CD14-positive monocyte (primary cell): ENCODE measurements around the gene ZNF518B. TPM values are rescaled to one million over a fixed set of nuclear protein-coding genes. Genes with fewer than 3 reads are reported as not detected.

Experiments used
- DNase-seq, 3 donors: peaks; one replicate each; pipeline ENCODE4 v3.0.0-alpha.2; 2011 to 2022
- H2AFZ ChIP-seq: 2 replicates; pipeline ENCODE4 v1.6.0; 2012; ENCODE audit warnings: mild to moderate bottlenecking, low read depth, low read length, inconsistent platforms; ENCODE audit not compliant: insufficient read depth, poor library complexity, severe bottlenecking
- H3K27ac ChIP-seq, 2 donors: 1 replicate in 1 of 2; 2 replicates in 1 of 2; pipeline ENCODE4 v1.5.1; 2012 to 2013; ENCODE audit warnings: low read length in 2 of 2, control low read depth in 1 of 2, inconsistent platforms in 1 of 2, low read depth in 1 of 2, mild to moderate bottlenecking in 1 of 2
- H3K27me3 ChIP-seq, 2 donors: one replicate each; pipeline versions ENCODE4 v1.6.0 to v1.6.1; 2011 to 2013; ENCODE audit warnings: low read length in 2 of 2; ENCODE audit not compliant: control insufficient read depth in 2 of 2, insufficient read depth in 2 of 2
- H3K36me3 ChIP-seq, 2 donors: replicated peaks in 1 of 2; 1 replicate in 1 of 2; 2 replicates in 1 of 2; pipeline versions ENCODE4 v1.5.1 to v1.6.1; 2012 to 2013; ENCODE audit warnings: low read length in 2 of 2, control low read depth in 1 of 2, inconsistent platforms in 1 of 2, mild to moderate bottlenecking in 1 of 2; ENCODE audit not compliant: insufficient read depth in 2 of 2, control insufficient read depth in 1 of 2
- H3K4me1 ChIP-seq, 2 donors: 1 replicate in 1 of 2; 2 replicates in 1 of 2; pipeline versions ENCODE4 v1.5.1 to v1.6.1; 2012 to 2013; ENCODE audit warnings: low read length in 2 of 2, control low read depth in 1 of 2, inconsistent platforms in 1 of 2, mild to moderate bottlenecking in 1 of 2, moderate library complexity in 1 of 2; ENCODE audit not compliant: insufficient read depth in 2 of 2, control insufficient read depth in 1 of 2
- H3K4me2 ChIP-seq: replicated peaks from 2 replicates; pipeline ENCODE3; 2012; ENCODE audit warnings: low read length, moderate library complexity, mild to moderate bottlenecking; ENCODE audit not compliant: poor library complexity, severe bottlenecking; ENCODE audit errors: extremely low read depth
- H3K4me3 ChIP-seq, 3 experiments: fragments of 200-600 bp in 1 of 3; sonication (generic) in 1 of 3; replicated peaks in 1 of 3; 1 replicate in 2 of 3; 2 replicates in 1 of 3; pipeline ENCODE4 v1.5.1; 2011 to 2013; ENCODE audit warnings: low read length in 3 of 3, mild to moderate bottlenecking in 3 of 3, control low read depth in 2 of 3, low read depth in 2 of 3, inconsistent platforms in 1 of 3, moderate library complexity in 1 of 3
- H3K79me2 ChIP-seq: 2 replicates; pipeline ENCODE4 v1.6.0; 2012; ENCODE audit warnings: mild to moderate bottlenecking, control low read depth, inconsistent platforms, low read length, moderate library complexity; ENCODE audit not compliant: insufficient read depth
- H3K9ac ChIP-seq: 2 replicates; pipeline ENCODE4 v1.6.0; 2017; ENCODE audit warnings: low read length, mild to moderate bottlenecking; ENCODE audit not compliant: insufficient read depth, poor library complexity, severe bottlenecking
- H3K9me3 ChIP-seq, 2 donors: replicated peaks in 1 of 2; 1 replicate in 1 of 2; 2 replicates in 1 of 2; pipeline versions ENCODE4 v1.5.1 to v1.6.1; 2012 to 2013; ENCODE audit warnings: low read length in 2 of 2, control low read depth in 1 of 2; ENCODE audit not compliant: control insufficient read depth in 1 of 2, insufficient read depth in 1 of 2
- H4K20me1 ChIP-seq: 2 replicates; pipeline ENCODE4 v1.6.0; 2012; ENCODE audit warnings: mild to moderate bottlenecking, low read length, control low read depth, moderate library complexity; ENCODE audit not compliant: insufficient read depth
- H3K27ac Mint-ChIP-seq, 7 donors: one replicate each; pipeline ENCODE4 v1.8.0; 2020; ENCODE audit warnings: mild to moderate bottlenecking in 7 of 7, mixed read lengths in 7 of 7, moderate library complexity in 6 of 7, inconsistent platforms in 2 of 7
- H3K27me3 Mint-ChIP-seq, 3 donors: one replicate each; pipeline ENCODE4 v1.8.0; 2021 to 2022; ENCODE audit warnings: low read depth in 3 of 3, mild to moderate bottlenecking in 3 of 3, mixed read lengths in 3 of 3, moderate library complexity in 3 of 3, inconsistent platforms in 1 of 3
- H3K36me3 Mint-ChIP-seq, 2 donors: one replicate each; pipeline ENCODE4 v1.8.0; 2020; ENCODE audit warnings: mixed read lengths in 2 of 2, inconsistent platforms in 1 of 2, mild to moderate bottlenecking in 1 of 2
- H3K4me1 Mint-ChIP-seq: one replicate; pipeline ENCODE4 v1.8.0; 2020; ENCODE audit warnings: mild to moderate bottlenecking, mixed read lengths
- H3K4me3 Mint-ChIP-seq, 2 donors: one replicate each; pipeline ENCODE4 v1.8.0; 2020; ENCODE audit warnings: mild to moderate bottlenecking in 2 of 2, mixed read lengths in 2 of 2, moderate library complexity in 1 of 2
- H3K9me3 Mint-ChIP-seq, 7 donors: one replicate each; pipeline ENCODE4 v1.8.0; 2020 to 2022; ENCODE audit warnings: mixed read lengths in 7 of 7, mild to moderate bottlenecking in 6 of 7, moderate library complexity in 6 of 7, inconsistent platforms in 2 of 7
- WGBS: methylation state at CpG from one replicate; pipeline ENCODE4 v1.1.5; 2013; ENCODE audit warnings: missing lambda C conversion rate; ENCODE audit not compliant: insufficient coverage; 5-methylcytosine and 5-hydroxymethylcytosine counted together
- intact Hi-C, 2 donors: fragments of 100-400 bp; cut with micrococcal nuclease; formaldehyde crosslinking; loops; one replicate each; pipeline versions ENCODE4 v1.15.0 to v1.15.1; 2023
- polyA plus RNA-seq, 3 donors: library from polyadenylated mRNA; depleted of rRNA in 1 of 3; unstranded in 2 of 3; stranded (reverse) in 1 of 3; fragments of 300-500 nt in 2 of 3; fragments of >200 nt in 1 of 3; fragmentation: Illumina TruSeq in 2 of 3; gene quantifications; 1 replicate in 2 of 3; 2 replicates in 1 of 3; pipeline ENCODE4 v1.2.3, GENCODE V29; 2012 to 2021
- TF ChIP-seq, protein P1 (sequence below): fragments of 200-600 bp; IDR thresholded peaks from one replicate; pipeline ENCODE4 v1.8.0; 2022; ENCODE audit warnings: antibody characterized with exemption, mild to moderate bottlenecking

ZNF518B gene
- polyA plus RNA-seq, 3 donors: 4.5 to 11.3 (median 5.4) TPM

- Histone ChIP-seq H4K20me1 (no peaks in the 10 kb centered on the region), H3K4me3 (no peak overlapping the region), H3K27ac (no peak overlapping the region), H3K36me3 (peaks cover 8 to 48% of the 10 kb centered on the region in 2 donors), H3K4me2 (no peak overlapping the region), H3K9ac (no peak overlapping the region), H3K79me2 (peaks cover 6% of the 10 kb centered on the region), H2AFZ (no peak overlapping the region), H3K9me3 (peaks cover 17 to 42% of the 10 kb centered on the region in 2 donors), H3K27me3 (peaks cover 11 to 23% of the 10 kb centered on the region in 2 donors), H3K4me1 (peaks cover 12 to 22% of the 10 kb centered on the region in 2 donors)
- Mint-ChIP-seq H3K36me3 (peaks cover 57 to 59% of the 10 kb centered on the region in 2 donors), H3K4me1 (peaks cover 21% of the 10 kb centered on the region), H3K27me3 (peaks cover 21 to 25% (median 22%) of the 10 kb centered on the region in 3 donors), H3K27ac (no peak overlapping the region), H3K9me3 (peaks cover 11 to 40% (median 26%) of the 10 kb centered on the region in 7 donors), H3K4me3 (no peak overlapping the region)
- intact Hi-C loops: no loop called here
- no CpG with 5 or more reads among the region's 1 CpG for WGBS
- DNase-seq: no peak
- TF ChIP-seq, protein P1, sequence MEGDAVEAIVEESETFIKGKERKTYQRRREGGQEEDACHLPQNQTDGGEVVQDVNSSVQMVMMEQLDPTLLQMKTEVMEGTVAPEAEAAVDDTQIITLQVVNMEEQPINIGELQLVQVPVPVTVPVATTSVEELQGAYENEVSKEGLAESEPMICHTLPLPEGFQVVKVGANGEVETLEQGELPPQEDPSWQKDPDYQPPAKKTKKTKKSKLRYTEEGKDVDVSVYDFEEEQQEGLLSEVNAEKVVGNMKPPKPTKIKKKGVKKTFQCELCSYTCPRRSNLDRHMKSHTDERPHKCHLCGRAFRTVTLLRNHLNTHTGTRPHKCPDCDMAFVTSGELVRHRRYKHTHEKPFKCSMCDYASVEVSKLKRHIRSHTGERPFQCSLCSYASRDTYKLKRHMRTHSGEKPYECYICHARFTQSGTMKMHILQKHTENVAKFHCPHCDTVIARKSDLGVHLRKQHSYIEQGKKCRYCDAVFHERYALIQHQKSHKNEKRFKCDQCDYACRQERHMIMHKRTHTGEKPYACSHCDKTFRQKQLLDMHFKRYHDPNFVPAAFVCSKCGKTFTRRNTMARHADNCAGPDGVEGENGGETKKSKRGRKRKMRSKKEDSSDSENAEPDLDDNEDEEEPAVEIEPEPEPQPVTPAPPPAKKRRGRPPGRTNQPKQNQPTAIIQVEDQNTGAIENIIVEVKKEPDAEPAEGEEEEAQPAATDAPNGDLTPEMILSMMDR: no peak
Measured at GRCh38 chr4:10454121-10454520, 3.1 kb downstream of the ZNF518B start.

DNA sequence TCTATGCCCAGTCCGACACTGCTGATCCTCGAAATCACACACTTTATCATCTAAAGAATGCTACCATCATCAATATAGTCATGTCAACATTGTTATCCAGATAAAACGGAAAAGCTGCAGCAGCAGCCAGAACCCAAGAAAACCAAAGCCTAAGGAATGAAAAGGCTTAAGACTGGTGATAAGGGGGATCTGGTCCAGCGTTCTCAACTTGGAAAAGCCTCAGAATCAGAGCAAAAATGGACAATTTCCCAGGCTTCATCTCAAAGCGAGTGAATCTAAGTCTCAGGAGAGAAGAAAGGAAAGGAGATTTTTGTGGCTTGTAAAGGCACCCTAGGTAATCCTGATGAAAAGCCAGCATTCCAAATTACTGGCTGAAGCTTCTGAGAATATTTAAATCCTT lies 8.2 kb downstream of the ZNF518B start:
- Histone ChIP-seq H3K27ac (no peak overlapping the region), H3K79me2 (no peaks in the 10 kb centered on the region), H3K9ac (no peak overlapping the region), H4K20me1 (no peaks in the 10 kb centered on the region), H3K4me1 (no peaks in the 10 kb centered on the region), H3K9me3 (peaks cover 37 to 82% of the 10 kb centered on the region in 2 donors), H3K4me2 (no peak overlapping the region), H3K4me3 (no peak overlapping the region), H2AFZ (no peak overlapping the region), H3K36me3 (peaks cover 14 to 82% of the 10 kb centered on the region in 2 donors), H3K27me3 (no peaks in the 10 kb centered on the region)
- TF ChIP-seq, protein P1: no peak
- H3K9me3 Mint-ChIP-seq: peaks cover 30 to 61% (median 57%) of the 10 kb centered on the region in 7 donors
- DNase-seq: no peak
- peaks cover 4% of the 10 kb centered on the region for H3K4me1 Mint-ChIP-seq
- intact Hi-C loops: no loop called here
- H3K4me3 Mint-ChIP-seq: no peak overlapping the region
- H3K36me3 Mint-ChIP-seq: peaks cover 73 to 79% of the 10 kb centered on the region in 2 donors
- H3K27ac Mint-ChIP-seq: no peak overlapping the region
- no peaks in the 10 kb centered on the region for H3K27me3 Mint-ChIP-seq
- 91% methylated on average over 3 of the region's 5 CpGs for WGBS
